RWPE1 (cell line): ENCODE measurements around the gene SNX18.
"Not testable (repeated sequence)": the region's sequence is repeated elsewhere in the genome, so short reads cannot be mapped to it uniquely, and the experiment has no call there.

Experiments
- CTCF ChIA-PET: fragments of 350-600 bp; sonication (Branson Sonifier 250); formaldehyde crosslinking; extraction: SDS; loops from one replicate; lab custom pipeline; 2021; lab: Yijun Ruan, JAX
- POLR2A ChIA-PET: fragments of 400-600 bp; formaldehyde crosslinking; extraction: SDS; loops from one replicate; lab custom pipeline; 2020; ENCODE audit warnings: antibody characterized with exemption; ENCODE audit not compliant: low non-redundant PET; lab: Yijun Ruan, JAX
- DNase-seq: peaks from one replicate; pipeline ENCODE4 v3.0.0; 2012; ENCODE audit warnings: low spot score
- H3K27ac ChIP-seq: fragments of 450-650 bp; 2 replicates; pipeline ENCODE4 v1.5.1; 2017
- CTCF ChIP-seq: fragments of 450-650 bp; conservative IDR thresholded peaks from 2 replicates; pipeline ENCODE4 v1.5.1; 2017; ENCODE audit warnings: low read depth, mild to moderate bottlenecking

Gene SNX18

GRCh38 chr5:54477941-54478478, 39.5 kb upstream of the SNX18 start:
- POLR2A ChIA-PET = no interaction called here
- DNase-seq = no peak
- TF ChIP-seq CTCF = no peak
- CTCF ChIA-PET = interaction anchor here (0.6 to 0.8 kb wide), 2 partner anchors 10 to 167 kb away, joined by 3 to 4 read pairs; no protein-coding TSS in a partner anchor
- H3K27ac ChIP-seq = no peak overlapping the region

GRCh38 chr5:54480296-54480695, 37.3 kb upstream of the SNX18 start:
- peak; percentile 25 for DNase-seq
- no peak for TF ChIP-seq CTCF
- H3K27ac ChIP-seq = no peak overlapping the region
- POLR2A ChIA-PET = no interaction called here
- CTCF ChIA-PET = interaction anchor here (0.9 to 1.7 kb wide), 2 partner anchors 9 to 237 kb away, joined by 3 to 9 read pairs; no protein-coding TSS in a partner anchor

DNA sequence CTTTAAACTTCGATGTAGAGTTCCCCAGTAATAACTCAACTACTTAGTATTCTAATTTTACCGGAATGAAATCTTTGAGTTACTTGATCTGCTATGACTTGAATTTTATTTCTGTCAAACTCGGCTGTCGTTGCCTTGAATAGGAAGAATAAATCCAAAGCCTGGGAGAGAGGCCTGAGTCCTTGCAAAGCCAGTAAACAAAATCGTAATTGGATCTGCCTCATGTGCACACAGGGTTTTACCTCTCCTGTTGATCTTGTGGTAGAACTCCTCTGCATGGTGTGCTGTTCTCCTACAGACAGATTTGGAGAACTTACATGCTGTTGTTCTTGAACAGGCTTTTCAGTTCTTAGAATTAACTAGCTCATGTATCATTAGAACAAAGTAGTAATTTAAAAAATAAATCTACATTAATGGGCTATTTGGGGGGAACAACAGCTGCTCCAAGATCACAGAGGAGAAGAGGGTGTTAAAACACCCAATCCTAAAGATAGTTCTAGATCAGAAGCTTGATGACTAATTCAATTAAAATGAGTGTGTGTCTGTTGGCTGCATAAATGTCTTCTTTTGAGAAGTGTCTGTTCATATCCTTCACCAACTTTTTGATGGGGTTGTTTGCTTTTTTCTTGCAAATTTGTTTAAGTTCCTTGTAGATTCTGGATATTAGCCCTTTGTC, 33.2 kb upstream of the SNX18 start:
- no peak for DNase-seq
- POLR2A ChIA-PET = no interaction called here
- H3K27ac ChIP-seq = no peak overlapping the region
- CTCF ChIA-PET = no interaction called here
- no peak for TF ChIP-seq CTCF

DNA sequence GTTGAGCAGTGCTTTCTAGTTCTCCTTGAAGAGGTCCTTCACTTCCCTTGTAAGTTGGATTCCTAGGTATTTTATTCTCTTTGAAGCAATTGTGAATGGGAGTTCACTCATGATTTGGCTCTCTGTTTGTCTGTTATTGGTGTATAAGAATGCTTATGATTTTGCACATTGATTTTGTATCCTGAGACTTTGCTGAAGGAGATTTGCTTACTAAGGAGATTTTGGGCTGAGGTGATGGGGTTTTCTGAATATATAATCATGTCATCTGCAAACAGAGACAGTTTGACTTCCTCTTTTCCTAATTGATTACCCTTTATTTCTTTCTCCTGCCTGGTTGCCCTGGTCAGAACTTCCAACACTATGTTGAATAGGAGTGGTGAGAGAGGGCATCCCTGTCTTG, 31.9 kb upstream of the SNX18 start:
- POLR2A ChIA-PET, DNase-seq, H3K27ac ChIP-seq, CTCF ChIA-PET: not testable (repeated sequence)

GRCh38 chr5:54489648-54489979, 27.9 kb upstream of the SNX18 start:
- TF ChIP-seq CTCF = peak; percentile 58
- POLR2A ChIA-PET, DNase-seq, H3K27ac ChIP-seq: not testable (repeated sequence)
- CTCF ChIA-PET = interaction anchor here (0.5 to 3.5 kb wide), 37 partner anchors 8 to 1053 kb away, joined by 3 to 36 read pairs (median 4); partner anchors contain the start of genes ARL15, GPX8 and SNX18

DNA sequence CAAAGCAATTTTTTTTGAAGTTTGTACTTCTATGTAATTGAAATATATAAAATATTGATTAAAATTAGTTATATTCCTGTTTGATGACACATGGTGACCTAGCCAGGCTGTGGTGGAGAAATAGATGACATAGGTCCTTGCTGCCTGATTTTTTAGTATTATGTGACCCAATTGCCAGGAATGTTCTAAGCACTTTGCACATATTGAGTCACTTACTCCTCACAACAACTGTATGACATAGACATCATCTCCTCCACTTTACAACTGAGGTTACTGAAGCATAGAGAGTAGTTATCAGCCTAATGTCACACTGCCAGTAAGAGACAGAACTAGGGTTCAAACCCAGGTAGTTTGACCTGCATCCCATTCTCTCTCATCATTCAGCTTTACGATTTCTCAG, 26.2 kb upstream of the SNX18 start:
- no peak overlapping the region for H3K27ac ChIP-seq
- no peak for TF ChIP-seq CTCF
- CTCF ChIA-PET = interaction anchor here (1.1 to 3.5 kb wide), 2 partner anchors 36 to 180 kb away, joined by 3 to 16 read pairs; partner anchors contain the start of genes ARL15 and HSPB3
- POLR2A ChIA-PET = no interaction called here
- DNase-seq = no peak

DNA sequence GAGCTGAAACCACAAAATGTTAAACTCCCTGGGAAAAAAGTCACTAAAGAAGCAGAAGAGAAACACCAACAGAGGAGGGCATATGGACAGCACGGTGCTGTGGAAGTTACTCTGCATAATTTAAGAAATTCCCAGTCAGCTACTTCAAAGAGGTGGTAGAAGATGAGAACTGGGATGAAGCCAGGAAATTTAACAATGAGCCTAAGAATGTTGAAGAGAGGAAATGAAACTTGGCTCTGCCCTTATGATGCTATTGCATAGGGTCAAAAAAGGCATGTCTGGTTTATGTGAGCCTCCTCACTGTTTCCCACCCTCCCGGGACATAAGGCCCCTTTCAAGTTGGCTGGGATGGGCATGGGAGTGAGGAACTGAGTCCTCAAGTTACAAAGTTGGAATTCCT, 25.4 kb upstream of the SNX18 start:
- CTCF ChIA-PET = interaction anchor here (0.6 to 3.5 kb wide), 3 partner anchors 37 to 1317 kb away, joined by 3 to 16 read pairs (median 3); partner anchors contain the start of genes ARL15 and HSPB3
- no peak for TF ChIP-seq CTCF
- POLR2A ChIA-PET = no interaction called here
- no peak for DNase-seq
- H3K27ac ChIP-seq = no peak overlapping the region
